ENCODE data around the gene SERGEF. TPM values are rescaled to one million over a fixed set of nuclear protein-coding genes. Genes with fewer than 3 reads are reported as not detected.

Gene SERGEF
- total and polyA plus RNA-seq, 4 donors, result 12.0 to 17.9 (median 13.4) TPM

DNA sequence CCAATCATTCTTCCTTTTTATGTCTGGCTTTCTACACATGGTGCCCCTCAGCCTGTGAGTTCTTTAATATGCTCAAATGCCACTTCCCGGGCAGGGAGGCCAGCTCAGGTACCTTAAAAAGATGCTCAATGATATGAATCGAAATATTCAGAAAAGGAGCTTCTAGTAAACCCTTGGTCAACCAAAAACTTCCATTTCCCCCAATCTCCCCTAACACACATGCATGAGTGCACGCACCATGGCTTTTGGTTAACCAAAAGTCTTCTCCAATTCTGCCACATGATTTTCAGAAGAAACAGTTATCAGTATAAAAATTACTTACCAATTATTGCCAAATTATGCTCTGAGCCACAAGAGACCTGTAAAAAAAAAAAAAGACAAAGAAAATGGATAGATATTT lies 135.0 kb downstream of the SERGEF start:
- no peak for DNase-seq (ENCODE audit: low spot score)

DNA sequence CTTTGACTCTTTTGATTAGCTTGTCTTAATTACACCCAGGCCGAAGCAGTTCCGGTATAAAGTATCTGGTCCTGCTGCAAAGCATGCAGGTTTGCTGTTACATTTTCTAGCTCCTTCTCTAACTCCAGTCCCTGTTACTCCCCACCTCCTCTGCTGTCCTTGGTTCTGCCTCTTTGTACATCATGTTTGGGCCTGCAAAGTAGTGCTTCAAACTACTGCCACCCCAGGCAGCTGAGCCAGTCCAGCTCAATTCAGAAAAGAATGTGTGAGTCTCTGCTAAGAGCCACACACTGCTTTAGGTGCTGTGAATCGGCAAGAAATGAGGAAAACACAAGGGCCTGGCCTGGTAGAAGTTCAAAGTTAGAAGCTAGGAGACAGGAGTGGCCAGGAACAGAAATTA lies 136.0 kb downstream of the SERGEF start:
- no peaks in the 10 kb centered on the region for H3K4me1 ChIP-seq (ENCODE audit: control insufficient read depth in 4 of 4, insufficient read depth in 4 of 4, low read length in 3 of 4)
- no peaks in the 10 kb centered on the region for H3K27me3 ChIP-seq (ENCODE audit: control insufficient read depth in 4 of 4, insufficient read depth in 4 of 4, low read length in 3 of 4)
- H3K27ac ChIP-seq (ENCODE audit: low read depth in 1 of 2, low read length in 2 of 2), result no peak overlapping the region
- WGBS, result 96% methylated on average over 3 of the region's 3 CpGs
- H3K9me3 ChIP-seq (ENCODE audit: control insufficient read depth in 4 of 4, low read length in 3 of 4), result no peaks in the 10 kb centered on the region
- no peak for TF ChIP-seq FOXA2 (IDR thresholded peaks at IDR 0.05)
- TF ChIP-seq HNF4G (IDR thresholded peaks at IDR 0.05), result no peak
- no peak for TF ChIP-seq JUND (IDR thresholded peaks at IDR 0.05)
- TF ChIP-seq SP1 (IDR thresholded peaks at IDR 0.05), result no peak
- TF ChIP-seq, protein P1, sequence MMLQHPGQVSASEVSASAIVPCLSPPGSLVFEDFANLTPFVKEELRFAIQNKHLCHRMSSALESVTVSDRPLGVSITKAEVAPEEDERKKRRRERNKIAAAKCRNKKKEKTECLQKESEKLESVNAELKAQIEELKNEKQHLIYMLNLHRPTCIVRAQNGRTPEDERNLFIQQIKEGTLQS (IDR thresholded peaks at IDR 0.05), result no peak
- H3K4me3 ChIP-seq (ENCODE audit: low read depth in 1 of 3, low read length in 3 of 3), result no peak overlapping the region
- H3K9ac ChIP-seq (ENCODE audit: low read depth in 1 of 2, low read length in 2 of 2), result no peak overlapping the region
- DNase-seq (ENCODE audit: low spot score), result no peak
- H3K36me3 ChIP-seq (ENCODE audit: control insufficient read depth in 4 of 4, insufficient read depth in 3 of 4, low read depth in 1 of 4, low read length in 3 of 4), result peaks cover 0 to 6% (median 3%) of the 10 kb centered on the region in 4 donors

More for the DNA sequence above, 135.0 kb downstream of the SERGEF start:
- 98% methylated on average over 3 of the region's 3 CpGs for WGBS
- H3K27ac ChIP-seq (ENCODE audit: low read depth in 1 of 2, low read length in 2 of 2), result no peak overlapping the region
- no peaks in the 10 kb centered on the region for H3K4me1 ChIP-seq (ENCODE audit: control insufficient read depth in 4 of 4, insufficient read depth in 4 of 4, low read length in 3 of 4)
- TF ChIP-seq, protein P1 (IDR thresholded peaks at IDR 0.05), result no peak
- TF ChIP-seq TAF1 (conservative IDR thresholded peaks at IDR 0.05) (no peak), ZBTB33 (IDR thresholded peaks at IDR 0.05) (no peak), NR2F2 (IDR thresholded peaks at IDR 0.05) (no peak)
- H3K9me3 ChIP-seq (ENCODE audit: control insufficient read depth in 4 of 4, low read length in 3 of 4), result no peaks in the 10 kb centered on the region
- no peak overlapping the region for H3K9ac ChIP-seq (ENCODE audit: low read depth in 1 of 2, low read length in 2 of 2)
- no peak overlapping the region for H3K4me3 ChIP-seq (ENCODE audit: low read depth in 1 of 3, low read length in 3 of 3)
- no peaks in the 10 kb centered on the region for H3K27me3 ChIP-seq (ENCODE audit: control insufficient read depth in 4 of 4, insufficient read depth in 4 of 4, low read length in 3 of 4)
- peaks cover 0 to 6% (median 3%) of the 10 kb centered on the region in 4 donors for H3K36me3 ChIP-seq (ENCODE audit: control insufficient read depth in 4 of 4, insufficient read depth in 3 of 4, low read depth in 1 of 4, low read length in 3 of 4)

DNA sequence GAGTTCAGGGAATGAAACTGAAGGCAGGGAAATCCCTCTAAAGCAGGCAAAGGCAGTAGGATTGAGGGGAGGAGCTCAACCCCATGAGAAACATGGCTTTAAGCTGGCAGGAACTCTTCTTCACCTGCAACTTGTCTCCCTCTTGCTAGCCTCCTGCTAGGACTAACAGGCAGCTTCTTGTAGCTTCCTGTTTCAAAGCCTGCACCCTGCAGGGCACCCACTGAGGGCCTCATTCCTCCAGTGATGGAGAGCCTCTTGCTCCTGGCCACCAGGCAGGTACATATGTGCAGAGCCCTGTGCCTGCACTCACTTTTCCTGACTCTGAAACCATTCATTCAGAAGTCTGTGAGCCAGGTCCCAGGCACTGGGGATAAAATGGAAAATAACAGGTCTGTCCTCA lies 137.0 kb downstream of the SERGEF start:
- DNase-seq (ENCODE audit: low spot score), result no peak
- Histone ChIP-seq H3K27ac (ENCODE audit: low read depth in 1 of 2, low read length in 2 of 2) (no peak overlapping the region), H3K9me3 (ENCODE audit: control insufficient read depth in 4 of 4, low read length in 3 of 4) (no peaks in the 10 kb centered on the region), H3K27me3 (ENCODE audit: control insufficient read depth in 4 of 4, insufficient read depth in 4 of 4, low read length in 3 of 4) (no peaks in the 10 kb centered on the region), H3K4me1 (ENCODE audit: control insufficient read depth in 4 of 4, insufficient read depth in 4 of 4, low read length in 3 of 4) (no peaks in the 10 kb centered on the region), H3K4me3 (ENCODE audit: low read depth in 1 of 3, low read length in 3 of 3) (no peak overlapping the region), H3K36me3 (ENCODE audit: control insufficient read depth in 4 of 4, insufficient read depth in 3 of 4, low read depth in 1 of 4, low read length in 3 of 4) (peaks cover 0 to 6% (median 3%) of the 10 kb centered on the region in 4 donors), H3K9ac (ENCODE audit: low read depth in 1 of 2, low read length in 2 of 2) (no peak overlapping the region)
- TF ChIP-seq NR2F2 (IDR thresholded peaks at IDR 0.05) (no peak), HNF4G (IDR thresholded peaks at IDR 0.05) (no peak)

DNA sequence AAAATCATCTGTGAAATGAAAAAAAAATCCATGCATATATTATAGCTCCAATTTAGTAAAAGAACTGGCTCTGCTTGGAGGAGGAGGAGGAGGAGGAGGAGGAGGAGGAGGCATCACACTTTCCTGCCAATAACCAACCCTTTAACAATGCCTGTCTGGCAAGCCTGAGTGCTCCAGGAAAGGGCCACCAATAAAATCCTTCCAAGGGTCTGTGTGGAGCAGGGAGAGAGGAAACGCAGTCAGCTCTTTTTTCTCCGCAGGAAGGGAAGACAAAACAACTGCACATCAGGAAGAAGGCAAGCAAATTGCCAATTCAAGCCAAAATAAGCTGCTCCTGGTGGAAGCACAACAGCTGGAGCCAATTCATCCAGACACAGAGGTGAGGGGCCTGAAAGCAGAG lies 139.3 kb downstream of the SERGEF start:
- peaks cover 0 to 6% (median 3%) of the 10 kb centered on the region in 4 donors for H3K36me3 ChIP-seq (ENCODE audit: control insufficient read depth in 4 of 4, insufficient read depth in 3 of 4, low read depth in 1 of 4, low read length in 3 of 4)
- DNase-seq (ENCODE audit: low spot score), result no peak

More for the DNA sequence above, 139.3 kb downstream of the SERGEF start:
- TF ChIP-seq RAD21 (IDR thresholded peaks at IDR 0.05) (no peak), FOXA2 (IDR thresholded peaks at IDR 0.05) (no peak), MAX (IDR thresholded peaks at IDR 0.05) (no peak), SP1 (IDR thresholded peaks at IDR 0.05) (no peak), EGR1 (IDR thresholded peaks at IDR 0.05; ENCODE audit: low read depth in 2 of 2) (no peak), NR2F2 (IDR thresholded peaks at IDR 0.05) (no peak), HNF4A (conservative IDR thresholded peaks at IDR 0.05) (no peak), HNF4G (IDR thresholded peaks at IDR 0.05) (no peak), RXRA (IDR thresholded peaks at IDR 0.05) (no peak), TAF1 (conservative IDR thresholded peaks at IDR 0.05) (no peak)
- TF ChIP-seq, protein P2, sequence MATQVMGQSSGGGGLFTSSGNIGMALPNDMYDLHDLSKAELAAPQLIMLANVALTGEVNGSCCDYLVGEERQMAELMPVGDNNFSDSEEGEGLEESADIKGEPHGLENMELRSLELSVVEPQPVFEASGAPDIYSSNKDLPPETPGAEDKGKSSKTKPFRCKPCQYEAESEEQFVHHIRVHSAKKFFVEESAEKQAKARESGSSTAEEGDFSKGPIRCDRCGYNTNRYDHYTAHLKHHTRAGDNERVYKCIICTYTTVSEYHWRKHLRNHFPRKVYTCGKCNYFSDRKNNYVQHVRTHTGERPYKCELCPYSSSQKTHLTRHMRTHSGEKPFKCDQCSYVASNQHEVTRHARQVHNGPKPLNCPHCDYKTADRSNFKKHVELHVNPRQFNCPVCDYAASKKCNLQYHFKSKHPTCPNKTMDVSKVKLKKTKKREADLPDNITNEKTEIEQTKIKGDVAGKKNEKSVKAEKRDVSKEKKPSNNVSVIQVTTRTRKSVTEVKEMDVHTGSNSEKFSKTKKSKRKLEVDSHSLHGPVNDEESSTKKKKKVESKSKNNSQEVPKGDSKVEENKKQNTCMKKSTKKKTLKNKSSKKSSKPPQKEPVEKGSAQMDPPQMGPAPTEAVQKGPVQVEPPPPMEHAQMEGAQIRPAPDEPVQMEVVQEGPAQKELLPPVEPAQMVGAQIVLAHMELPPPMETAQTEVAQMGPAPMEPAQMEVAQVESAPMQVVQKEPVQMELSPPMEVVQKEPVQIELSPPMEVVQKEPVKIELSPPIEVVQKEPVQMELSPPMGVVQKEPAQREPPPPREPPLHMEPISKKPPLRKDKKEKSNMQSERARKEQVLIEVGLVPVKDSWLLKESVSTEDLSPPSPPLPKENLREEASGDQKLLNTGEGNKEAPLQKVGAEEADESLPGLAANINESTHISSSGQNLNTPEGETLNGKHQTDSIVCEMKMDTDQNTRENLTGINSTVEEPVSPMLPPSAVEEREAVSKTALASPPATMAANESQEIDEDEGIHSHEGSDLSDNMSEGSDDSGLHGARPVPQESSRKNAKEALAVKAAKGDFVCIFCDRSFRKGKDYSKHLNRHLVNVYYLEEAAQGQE (IDR thresholded peaks at IDR 0.05), result no peak
- TF ChIP-seq, protein P1 (IDR thresholded peaks at IDR 0.05), result no peak
- H3K27ac ChIP-seq (ENCODE audit: low read depth in 1 of 2, low read length in 2 of 2), result no peak overlapping the region
- H3K4me3 ChIP-seq (ENCODE audit: low read depth in 1 of 3, low read length in 3 of 3), result no peak overlapping the region
- no peak overlapping the region for H3K9ac ChIP-seq (ENCODE audit: low read depth in 1 of 2, low read length in 2 of 2)
- WGBS, result 90% methylated on average over 2 of the region's 2 CpGs
- no peaks in the 10 kb centered on the region for H3K9me3 ChIP-seq (ENCODE audit: control insufficient read depth in 4 of 4, low read length in 3 of 4)
- no peaks in the 10 kb centered on the region for H3K27me3 ChIP-seq (ENCODE audit: control insufficient read depth in 4 of 4, insufficient read depth in 4 of 4, low read length in 3 of 4)
- no peaks in the 10 kb centered on the region for H3K4me1 ChIP-seq (ENCODE audit: control insufficient read depth in 4 of 4, insufficient read depth in 4 of 4, low read length in 3 of 4)
